ENCODE measurements around the gene UBE2N.
"Not testable (repeated sequence)": the region's sequence is repeated elsewhere in the genome, so short reads cannot be mapped to it uniquely, and the experiment has no call there.

Gene UBE2N

GRCh38 chr12:93387780-93388179 is 54.0 kb downstream of the UBE2N start:
- no peaks in the 10 kb centered on the region for H3K9me3 ChIP-seq (ENCODE audit: insufficient read depth, low read length)
- no peaks in the 10 kb centered on the region for H3K36me3 ChIP-seq (ENCODE audit: low read length)
- H3F3A ChIP-seq (ENCODE audit: insufficient read depth) = no peaks in the 10 kb centered on the region
- no peak for TF ChIP-seq CTCF (IDR thresholded peaks at IDR 0.05; ENCODE audit: insufficient read depth, low read length, poor library complexity, severe bottlenecking)
- no peak for TF ChIP-seq EZH2phosphoT487 (conservative IDR thresholded peaks at IDR 0.05; ENCODE audit: low read length)
- H2AFZ ChIP-seq (ENCODE audit: low read depth, low read length, severe bottlenecking) = no peak overlapping the region
- H3K9me2 ChIP-seq (replicated peaks; ENCODE audit: insufficient read depth, low read length) = no peaks in the 10 kb centered on the region
- peaks cover 82% of the 10 kb centered on the region for H3K79me2 ChIP-seq (ENCODE audit: insufficient read depth, low read length)
- H3K9ac ChIP-seq (ENCODE audit: low read length) = no peak overlapping the region
- H3K4me3 ChIP-seq (ENCODE audit: insufficient read depth, low read length, poor library complexity, severe bottlenecking) = no peak overlapping the region
- peaks cover 6% of the 10 kb centered on the region for H4K20me1 ChIP-seq (ENCODE audit: low read depth, low read length)
- H3K27me3 ChIP-seq (ENCODE audit: low read length) = no peaks in the 10 kb centered on the region
- H3K4me2 ChIP-seq (ENCODE audit: low read depth, low read length, poor library complexity, severe bottlenecking) = no peak overlapping the region
- H3K27ac ChIP-seq (ENCODE audit: low read depth, low read length) = no peak overlapping the region

GRCh38 chr12:93381976-93382437 is 59.7 kb downstream of the UBE2N start:
- not testable (repeated sequence) for H3K9ac ChIP-seq (ENCODE audit: low read length); H3K27me3 ChIP-seq (ENCODE audit: low read length); H3K9me3 ChIP-seq (ENCODE audit: insufficient read depth, low read length); H2AFZ ChIP-seq (ENCODE audit: low read depth, low read length, severe bottlenecking); H3F3A ChIP-seq (ENCODE audit: insufficient read depth); H3K4me3 ChIP-seq (ENCODE audit: insufficient read depth, low read length, poor library complexity, severe bottlenecking); H3K27ac ChIP-seq (ENCODE audit: low read depth, low read length); H3K9me2 ChIP-seq (replicated peaks; ENCODE audit: insufficient read depth, low read length); H3K36me3 ChIP-seq (ENCODE audit: low read length); H3K4me2 ChIP-seq (ENCODE audit: low read depth, low read length, poor library complexity, severe bottlenecking)
- H3K79me2 ChIP-seq (ENCODE audit: insufficient read depth, low read length) = peaks cover 80% of the 10 kb centered on the region
- H4K20me1 ChIP-seq (ENCODE audit: low read depth, low read length) = peaks cover 15% of the 10 kb centered on the region; the same call in 1 of the 2 replicates

DNA sequence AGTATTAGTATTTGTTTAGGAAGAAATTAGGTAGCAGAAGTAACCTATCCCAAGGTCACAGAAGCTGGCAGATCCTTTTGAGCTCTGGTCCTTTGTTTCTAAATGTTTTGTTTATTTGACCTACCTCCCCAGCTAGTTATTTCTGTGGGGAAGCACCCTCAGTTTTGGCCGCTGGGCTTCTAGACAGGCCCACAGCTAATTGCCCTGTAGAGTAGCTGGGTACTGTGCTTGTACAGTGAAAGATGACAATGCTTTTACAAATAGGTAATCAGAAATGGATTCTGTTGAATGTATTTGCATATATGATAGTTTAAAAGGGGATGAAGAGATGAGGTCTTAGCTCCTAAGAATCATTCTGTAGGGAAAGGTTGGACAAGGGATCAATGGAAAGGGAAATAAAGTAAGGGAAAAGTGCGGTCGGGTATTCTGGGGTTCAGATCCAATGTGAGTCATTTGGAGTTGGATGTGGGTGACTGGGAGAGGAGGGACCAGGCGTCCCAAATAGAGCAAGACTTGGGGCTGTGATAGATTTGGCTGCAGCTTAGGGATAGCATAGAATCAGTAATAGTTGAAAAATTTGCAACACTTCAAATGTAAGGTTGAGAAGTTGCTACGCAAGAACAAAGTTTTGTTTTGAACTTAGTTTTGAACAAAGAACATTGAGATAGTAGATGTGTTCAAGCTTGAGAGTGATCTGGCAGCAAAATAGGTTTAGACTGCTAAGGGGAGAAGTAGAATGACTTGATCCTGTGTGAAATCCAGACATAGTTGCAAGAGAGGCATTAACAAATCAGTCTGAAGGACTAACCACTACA is 60.4 kb downstream of the UBE2N start:
- no peak for TF ChIP-seq CTCF (IDR thresholded peaks at IDR 0.05; ENCODE audit: insufficient read depth, low read length, poor library complexity, severe bottlenecking)
- TF ChIP-seq EZH2phosphoT487 (conservative IDR thresholded peaks at IDR 0.05; ENCODE audit: low read length) = no peak
- no peak overlapping the region for H3K9ac ChIP-seq (ENCODE audit: low read length)
- peak overlapping the region; percentile 69 for H3K4me2 ChIP-seq (ENCODE audit: low read depth, low read length, poor library complexity, severe bottlenecking)
- no peak overlapping the region for H3K27ac ChIP-seq (ENCODE audit: low read depth, low read length)
- H3K79me2 ChIP-seq (ENCODE audit: insufficient read depth, low read length) = peaks cover 74% of the 10 kb centered on the region
- no peaks in the 10 kb centered on the region for H3F3A ChIP-seq (ENCODE audit: insufficient read depth)
- H3K27me3 ChIP-seq (ENCODE audit: low read length) = no peaks in the 10 kb centered on the region
- no peak overlapping the region for H3K4me3 ChIP-seq (ENCODE audit: insufficient read depth, low read length, poor library complexity, severe bottlenecking)
- H3K36me3 ChIP-seq (ENCODE audit: low read length) = no peaks in the 10 kb centered on the region
- H4K20me1 ChIP-seq (ENCODE audit: low read depth, low read length) = peaks cover 15% of the 10 kb centered on the region; the same call in 1 of the 2 replicates
- no peaks in the 10 kb centered on the region for H3K9me2 ChIP-seq (replicated peaks; ENCODE audit: insufficient read depth, low read length)
- no peak overlapping the region for H2AFZ ChIP-seq (ENCODE audit: low read depth, low read length, severe bottlenecking)
- no peaks in the 10 kb centered on the region for H3K9me3 ChIP-seq (ENCODE audit: insufficient read depth, low read length)

GRCh38 chr12:93380480-93381121 is 61.1 kb downstream of the UBE2N start:
- H3K27ac ChIP-seq (ENCODE audit: low read depth, low read length) = no peak overlapping the region

More at GRCh38 chr12:93380480-93381121, 61.1 kb downstream of the UBE2N start:
- H3K79me2 ChIP-seq (ENCODE audit: insufficient read depth, low read length) = peaks cover 70% of the 10 kb centered on the region
- no peaks in the 10 kb centered on the region for H3K9me3 ChIP-seq (ENCODE audit: insufficient read depth, low read length)
- H3K27me3 ChIP-seq (ENCODE audit: low read length) = no peaks in the 10 kb centered on the region
- peak overlapping the region; percentile 69 for H3K4me2 ChIP-seq (ENCODE audit: low read depth, low read length, poor library complexity, severe bottlenecking)
- H3K9ac ChIP-seq (ENCODE audit: low read length) = no peak overlapping the region
- no peaks in the 10 kb centered on the region for H3K36me3 ChIP-seq (ENCODE audit: low read length)
- peaks cover 15% of the 10 kb centered on the region; the same call in 1 of the 2 replicates for H4K20me1 ChIP-seq (ENCODE audit: low read depth, low read length)
- no peaks in the 10 kb centered on the region for H3K9me2 ChIP-seq (replicated peaks; ENCODE audit: insufficient read depth, low read length)
- no peaks in the 10 kb centered on the region for H3F3A ChIP-seq (ENCODE audit: insufficient read depth)
- peak overlapping the region; percentile 75 for H3K4me3 ChIP-seq (ENCODE audit: insufficient read depth, low read length, poor library complexity, severe bottlenecking)
- H2AFZ ChIP-seq (ENCODE audit: low read depth, low read length, severe bottlenecking) = no peak overlapping the region
- TF ChIP-seq EZH2phosphoT487 (conservative IDR thresholded peaks at IDR 0.05; ENCODE audit: low read length) = no peak
- peak; percentile 32 for TF ChIP-seq CTCF (IDR thresholded peaks at IDR 0.05; ENCODE audit: insufficient read depth, low read length, poor library complexity, severe bottlenecking)
